HEK293T (cell line): ENCODE measurements around the gene PTPRG.

Source experiments
- CTCF ChIA-PET: fragments of 350-600 bp; formaldehyde crosslinking; extraction: SDS; loops from one replicate; lab custom pipeline; 2021; ENCODE audit warnings: antibody characterized with exemption, inconsistent platforms; lab: Yijun Ruan, JAX
- POLR2A ChIA-PET: fragments of 350-600 bp; formaldehyde crosslinking; extraction: SDS; loops from one replicate; lab custom pipeline; 2020; ENCODE audit warnings: antibody characterized with exemption, inconsistent platforms; lab: Yijun Ruan, JAX
- DNase-seq: peaks from one replicate; pipeline ENCODE4 v3.0.0; 2012; ENCODE audit warnings: mixed read lengths; ENCODE audit errors: extremely low spot score
- ARNT ChIP-seq: fragments of 450-650 bp; IDR thresholded peaks from 2 replicates; pipeline ENCODE4 v1.6.1; 2017; ENCODE audit warnings: mild to moderate bottlenecking
- BHLHE40 ChIP-seq: fragments of 450-650 bp; IDR thresholded peaks from 2 replicates; pipeline ENCODE4 v1.6.1; 2016; ENCODE audit warnings: mild to moderate bottlenecking, moderate library complexity, borderline replicate concordance
- CTBP1 ChIP-seq: fragments of 450-650 bp; IDR thresholded peaks from 2 replicates; pipeline ENCODE4 v1.6.1; 2016; ENCODE audit warnings: borderline replicate concordance
- ELF4 ChIP-seq: fragments of 450-650 bp; IDR thresholded peaks from 2 replicates; pipeline ENCODE4 v1.6.1; 2017; ENCODE audit warnings: antibody characterized with exemption
- FOXA1 ChIP-seq: fragments of 450-650 bp; IDR thresholded peaks from 2 replicates; pipeline ENCODE4 v1.6.1; 2016; ENCODE audit warnings: mild to moderate bottlenecking
- FOXK2 ChIP-seq: fragments of 450-650 bp; IDR thresholded peaks from 2 replicates; pipeline ENCODE4 v1.6.1; 2016; ENCODE audit warnings: mild to moderate bottlenecking
- FOXM1 ChIP-seq: fragments of 450-650 bp; IDR thresholded peaks from 2 replicates; pipeline ENCODE4 v1.6.1; 2017; ENCODE audit warnings: mild to moderate bottlenecking, borderline replicate concordance
- HDGF ChIP-seq: fragments of 450-650 bp; IDR thresholded peaks from 2 replicates; pipeline ENCODE4 v1.6.1; 2017; ENCODE audit warnings: antibody characterized with exemption, borderline replicate concordance
- L3MBTL2 ChIP-seq: fragments of 450-650 bp; conservative IDR thresholded peaks from 2 replicates; pipeline ENCODE4 v1.6.1; 2016; ENCODE audit warnings: mild to moderate bottlenecking
- LEF1 ChIP-seq: fragments of 450-650 bp; IDR thresholded peaks from 2 replicates; pipeline ENCODE4 v1.6.1; 2017; ENCODE audit warnings: mild to moderate bottlenecking, borderline replicate concordance
- NFRKB ChIP-seq: fragments of 450-650 bp; IDR thresholded peaks from 2 replicates; pipeline ENCODE4 v1.6.1; 2016; ENCODE audit warnings: mild to moderate bottlenecking, moderate library complexity
- PKNOX1 ChIP-seq: fragments of 450-650 bp; IDR thresholded peaks from 2 replicates; pipeline ENCODE4 v1.6.1; 2016
- SP1 ChIP-seq: fragments of 450-650 bp; IDR thresholded peaks from 2 replicates; pipeline ENCODE4 v1.6.1; 2017
- SUZ12 ChIP-seq: fragments of 450-650 bp; IDR thresholded peaks from 2 replicates; pipeline ENCODE4 v1.6.1; 2016; ENCODE audit warnings: mild to moderate bottlenecking
- TARDBP ChIP-seq: fragments of 450-650 bp; IDR thresholded peaks from 2 replicates; pipeline ENCODE4 v1.6.1; 2016
- ZNF384 ChIP-seq: fragments of 450-650 bp; IDR thresholded peaks from 2 replicates; pipeline ENCODE4 v1.6.1; 2016

PTPRG gene

GRCh38 chr3:61761694-61762430, 200.5 kb downstream of the PTPRG start:
- ChIA-PET CTCF (no interaction called here), POLR2A (no interaction called here)
- no peak for DNase-seq
- TF ChIP-seq HDGF: no peak

- CTCF ChIA-PET: interaction anchor here (0.6 to 0.7 kb wide), 2 partner anchors 10 to 75 kb away, joined by 3 read pairs; no protein-coding TSS in a partner anchor
- no peak for DNase-seq
- POLR2A ChIA-PET: no interaction called here
- TF ChIP-seq ARNT: no peak
- TF ChIP-seq PKNOX1: peak; percentile 64
Measured at GRCh38 chr3:61765157-61765876, 203.9 kb downstream of the PTPRG start.

DNA sequence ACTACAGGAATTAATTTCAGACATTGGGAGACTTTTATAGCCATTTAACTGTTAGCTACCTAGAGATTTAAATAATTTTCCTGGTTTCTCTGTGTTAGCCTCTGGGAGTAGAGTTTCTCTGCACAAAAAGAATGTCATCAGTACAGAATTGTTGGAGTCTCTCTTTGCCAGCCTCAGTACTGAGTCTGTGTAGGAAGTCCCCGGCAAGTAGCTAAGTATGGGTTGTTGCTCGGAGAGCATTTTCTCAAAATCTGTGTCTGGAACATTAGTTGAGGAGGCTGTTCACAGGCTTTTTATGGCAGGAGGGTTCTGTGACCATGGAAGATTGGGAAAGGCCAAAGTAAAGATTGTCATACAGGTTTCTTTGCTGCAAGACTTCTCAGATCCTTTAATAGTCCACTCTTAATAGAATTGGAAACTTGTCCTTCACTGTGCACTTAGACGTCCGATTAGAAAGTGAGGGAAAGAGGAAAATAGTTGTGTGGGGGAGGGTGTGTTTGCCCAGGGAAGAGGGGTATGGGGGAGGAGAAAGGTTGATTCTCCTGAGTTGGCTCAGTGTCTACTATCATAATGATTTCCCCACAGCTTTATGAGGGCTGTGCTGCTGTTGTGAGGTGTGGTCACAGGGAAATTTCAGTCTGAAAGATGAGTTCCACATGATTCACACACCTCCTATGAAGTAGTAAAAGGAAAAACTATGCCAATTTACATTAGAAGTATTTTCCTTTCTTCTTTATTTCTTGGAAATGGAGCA, 207.1 kb downstream of the PTPRG start:
- no peak for DNase-seq

GRCh38 chr3:61769266-61769990, 208.1 kb downstream of the PTPRG start:
- POLR2A ChIA-PET: no interaction called here
- TF ChIP-seq HDGF (no peak), LEF1 (no peak), NFRKB (no peak), BHLHE40 (no peak), FOXK2 (no peak), SP1 (no peak), CTBP1 (no peak), FOXA1 (no peak), FOXM1 (no peak), TARDBP (no peak), ELF4 (no peak), ARNT (no peak), PKNOX1 (no peak), L3MBTL2 (no peak), SUZ12 (no peak), ZNF384 (no peak)
- DNase-seq: no peak
- CTCF ChIA-PET: interaction anchor here (0.6 kb wide), 1 partner anchor 194 kb away, joined by 5 read pairs; no protein-coding TSS in a partner anchor

More for the DNA sequence above, 207.1 kb downstream of the PTPRG start:
- TF ChIP-seq TARDBP (no peak), ZNF384 (no peak), L3MBTL2 (no peak), SUZ12 (no peak), FOXA1 (no peak), LEF1 (no peak), SP1 (no peak), HDGF (no peak), CTBP1 (no peak), FOXM1 (no peak), PKNOX1 (no peak), FOXK2 (no peak), ELF4 (no peak), ARNT (no peak), BHLHE40 (no peak), NFRKB (no peak)
- ChIA-PET CTCF (no interaction called here), POLR2A (no interaction called here)

DNA sequence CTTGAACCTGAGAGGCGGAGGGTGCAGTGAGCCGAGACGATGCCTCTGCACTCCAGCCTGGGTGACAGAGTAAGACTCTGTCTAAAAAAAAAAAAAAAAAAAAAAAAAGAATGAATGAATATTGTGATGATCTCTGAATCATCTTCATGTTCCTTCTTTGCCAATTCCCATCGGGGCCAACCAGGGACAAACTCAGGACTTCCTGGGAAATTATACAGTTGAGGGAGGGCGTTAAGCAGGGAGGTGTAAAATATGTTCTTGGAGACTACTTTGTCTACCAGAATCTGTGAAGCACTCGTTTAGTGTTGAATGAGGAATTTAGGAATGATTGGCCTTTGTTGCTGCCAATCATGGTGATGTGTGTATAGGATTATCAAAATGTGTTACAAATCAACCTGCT, 210.6 kb downstream of the PTPRG start:
- no peak for TF ChIP-seq HDGF
- TF ChIP-seq PKNOX1: 0 out of 2 replicates have a peak, but pooled peaks have one; percentile 37
- POLR2A ChIA-PET: no interaction called here
- CTCF ChIA-PET: no interaction called here
- no peak for DNase-seq
